ENCODE results near the gene TMED9. TPM values are rescaled to one million over a fixed set of nuclear protein-coding genes. Genes with fewer than 3 reads are reported as not detected.

Gene TMED9
- total and polyA plus RNA-seq, 8 donors = 99.1 to 167 (median 112) TPM

DNA sequence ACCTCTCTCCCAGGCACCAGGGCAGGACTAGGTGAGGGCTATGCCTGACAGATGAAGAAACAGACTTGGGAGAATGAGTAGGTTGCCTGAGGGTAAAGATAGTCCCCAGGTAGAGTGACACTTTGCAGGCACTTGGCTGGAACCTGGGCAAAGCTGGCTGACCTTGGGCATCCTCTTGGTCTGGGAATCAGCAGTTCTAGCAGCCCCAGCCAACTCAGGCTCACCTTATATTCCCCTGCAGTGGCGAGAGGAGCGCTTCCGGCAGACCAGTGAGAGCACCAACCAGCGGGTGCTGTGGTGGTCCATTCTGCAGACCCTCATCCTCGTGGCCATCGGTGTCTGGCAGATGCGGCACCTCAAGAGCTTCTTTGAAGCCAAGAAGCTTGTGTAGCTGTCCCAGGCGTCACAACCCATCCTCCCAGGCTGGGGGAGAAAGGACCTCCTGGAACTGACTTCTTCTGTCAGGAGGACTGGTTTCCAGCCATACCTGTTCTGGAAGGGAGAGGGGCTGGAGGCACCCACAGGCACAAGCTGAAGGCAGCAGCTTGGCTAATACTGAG lies 3.1 kb downstream of the TMED9 start:
- intact Hi-C loops (cut with DNase I) = no loop called here
- WGBS, 2 donors = 91% methylated on average over 8 of the region's 8 CpGs
- DNase-seq = peak in 1 of 6 donors; percentile 26

DNA sequence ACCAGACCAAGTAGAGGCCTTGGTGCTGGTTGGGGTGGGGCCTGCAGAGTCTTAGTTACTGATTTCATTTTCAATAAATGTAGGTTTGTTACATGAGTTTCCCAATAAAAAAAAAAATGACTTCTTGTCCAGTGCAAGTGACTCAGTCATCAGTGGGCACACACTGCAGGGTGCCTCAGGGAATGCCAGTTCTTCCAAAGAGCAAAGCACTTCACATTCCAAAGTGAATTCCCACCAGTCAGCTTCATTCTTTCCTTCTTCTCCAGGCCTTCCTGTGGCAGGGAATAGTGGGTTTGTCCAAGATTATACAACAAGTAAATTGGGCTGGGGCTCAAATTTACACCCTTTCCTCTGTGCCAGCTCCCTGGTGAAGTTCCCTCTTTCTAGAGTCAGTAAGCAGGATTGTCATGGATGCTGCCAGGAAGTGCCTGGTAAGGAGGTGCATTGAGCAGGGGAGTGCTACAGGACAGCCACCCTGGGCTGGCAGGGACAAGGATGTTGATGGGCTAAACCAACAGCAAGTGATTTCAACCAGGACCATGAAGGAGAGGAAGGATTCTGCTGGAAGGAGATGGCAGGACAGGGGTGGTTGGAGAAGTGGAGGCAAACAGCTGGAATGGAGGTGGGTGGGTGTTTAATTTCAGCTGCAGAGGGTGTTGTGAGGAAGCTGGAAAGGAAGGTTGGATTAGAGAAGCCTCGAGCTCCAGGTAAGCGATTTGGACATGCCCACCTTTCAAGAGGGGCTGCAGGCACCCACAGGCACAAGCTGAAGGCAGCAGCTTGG lies 4.2 kb downstream of the TMED9 start:
- Histone ChIP-seq H3K4me3 (no peak overlapping the region), H3K27me3 (no peaks in the 10 kb centered on the region), H3K4me1 (peaks cover 0 to 26% (median 6%) of the 10 kb centered on the region in 3 donors), H3K9me3 (no peaks in the 10 kb centered on the region), H3K27ac (no peak overlapping the region), H3K36me3 (peaks cover 0 to 33% (median 22%) of the 10 kb centered on the region in 3 donors)
- FAIRE-seq (no peak), ATAC-seq (no peak), DNase-seq (no peak)
- intact Hi-C loops (cut with DNase I) = no loop called here
- 94 to 95% methylated on average over 2 of the region's 2 CpGs for WGBS, 2 donors
- TF ChIP-seq, protein P1, sequence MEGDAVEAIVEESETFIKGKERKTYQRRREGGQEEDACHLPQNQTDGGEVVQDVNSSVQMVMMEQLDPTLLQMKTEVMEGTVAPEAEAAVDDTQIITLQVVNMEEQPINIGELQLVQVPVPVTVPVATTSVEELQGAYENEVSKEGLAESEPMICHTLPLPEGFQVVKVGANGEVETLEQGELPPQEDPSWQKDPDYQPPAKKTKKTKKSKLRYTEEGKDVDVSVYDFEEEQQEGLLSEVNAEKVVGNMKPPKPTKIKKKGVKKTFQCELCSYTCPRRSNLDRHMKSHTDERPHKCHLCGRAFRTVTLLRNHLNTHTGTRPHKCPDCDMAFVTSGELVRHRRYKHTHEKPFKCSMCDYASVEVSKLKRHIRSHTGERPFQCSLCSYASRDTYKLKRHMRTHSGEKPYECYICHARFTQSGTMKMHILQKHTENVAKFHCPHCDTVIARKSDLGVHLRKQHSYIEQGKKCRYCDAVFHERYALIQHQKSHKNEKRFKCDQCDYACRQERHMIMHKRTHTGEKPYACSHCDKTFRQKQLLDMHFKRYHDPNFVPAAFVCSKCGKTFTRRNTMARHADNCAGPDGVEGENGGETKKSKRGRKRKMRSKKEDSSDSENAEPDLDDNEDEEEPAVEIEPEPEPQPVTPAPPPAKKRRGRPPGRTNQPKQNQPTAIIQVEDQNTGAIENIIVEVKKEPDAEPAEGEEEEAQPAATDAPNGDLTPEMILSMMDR (IDR thresholded peaks at IDR 0.05) = no peak

More for the DNA sequence above, 3.1 kb downstream of the TMED9 start:
- TF ChIP-seq, protein P1 (IDR thresholded peaks at IDR 0.05) = no peak
- FAIRE-seq (no peak), ATAC-seq (no peak)
- Histone ChIP-seq H3K36me3 (peaks cover 0 to 33% (median 22%) of the 10 kb centered on the region in 3 donors), H3K27ac (no peak overlapping the region), H3K9me3 (no peaks in the 10 kb centered on the region), H3K4me1 (peaks cover 0 to 21% (median 6%) of the 10 kb centered on the region in 3 donors), H3K4me3 (no peak overlapping the region), H3K27me3 (no peaks in the 10 kb centered on the region)

DNA sequence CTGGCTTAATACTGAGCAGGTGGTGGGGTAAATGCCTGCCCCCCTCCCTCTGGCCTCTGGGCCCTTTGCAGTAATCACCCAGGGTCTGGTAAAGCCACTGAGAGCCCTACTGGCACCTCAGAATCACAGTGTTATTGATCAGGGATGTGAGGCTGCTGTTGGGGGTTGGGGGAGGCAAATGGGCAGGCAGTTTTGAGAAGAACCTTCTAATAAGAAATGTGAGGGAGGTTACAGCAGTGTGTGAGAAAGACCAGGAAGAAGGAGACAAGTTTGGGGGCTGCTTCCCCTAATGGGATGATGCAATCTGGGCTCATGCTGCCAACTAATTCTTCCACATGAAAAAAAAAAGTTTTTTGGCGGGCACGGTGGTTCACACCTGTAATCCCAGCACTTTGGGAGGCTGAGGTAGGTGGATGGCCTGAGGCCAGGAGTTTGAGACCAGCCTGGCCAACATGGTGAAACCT lies 4.8 kb downstream of the TMED9 start:
- Histone ChIP-seq H3K9me3 (no peaks in the 10 kb centered on the region), H3K4me3 (no peak overlapping the region), H3K27ac (no peak overlapping the region), H3K36me3 (peaks cover 0 to 33% (median 22%) of the 10 kb centered on the region in 3 donors), H3K4me1 (peaks cover 0 to 31% (median 6%) of the 10 kb centered on the region in 3 donors), H3K27me3 (no peaks in the 10 kb centered on the region)
- intact Hi-C loops (cut with DNase I) = no loop called here
- peak in 1 of 6 donors; percentile 27 for DNase-seq
- no peak for ATAC-seq
- TF ChIP-seq, protein P1 (IDR thresholded peaks at IDR 0.05) = no peak
- no peak for FAIRE-seq
- 83% methylated on average over 2 of the region's 2 CpGs for WGBS, 2 donors

DNA sequence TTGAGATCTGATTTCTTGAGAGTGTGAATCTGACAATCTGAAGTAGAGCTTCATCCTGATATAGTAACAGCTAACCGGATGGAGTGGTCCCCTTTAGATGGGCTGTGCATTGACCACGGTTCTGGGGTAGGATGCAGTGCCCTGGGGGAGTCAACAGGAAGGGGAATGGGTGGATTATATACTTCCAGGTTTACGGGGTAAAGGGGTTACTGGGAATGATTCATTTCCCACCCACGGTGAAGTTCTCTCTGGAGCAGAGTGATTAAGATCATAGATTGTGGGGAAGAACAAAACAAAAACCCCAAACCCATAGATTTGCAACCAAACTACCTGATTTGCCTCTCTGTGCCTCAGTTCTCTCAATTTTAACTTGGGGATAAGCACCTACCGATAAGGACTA lies 6.5 kb downstream of the TMED9 start:
- H3K9me3 ChIP-seq = no peaks in the 10 kb centered on the region
- TF ChIP-seq, protein P1 (IDR thresholded peaks at IDR 0.05) = no peak
- ATAC-seq = no peak

More for the DNA sequence above, 6.5 kb downstream of the TMED9 start:
- H3K27ac ChIP-seq = no peak overlapping the region
- peaks cover 0 to 31% (median 22%) of the 10 kb centered on the region in 3 donors for H3K36me3 ChIP-seq
- DNase-seq (no peak), FAIRE-seq (no peak)
- 14 to 27% methylated on average over 5 of the region's 5 CpGs for WGBS, 2 donors
- H3K27me3 ChIP-seq = no peaks in the 10 kb centered on the region
- intact Hi-C loops (cut with DNase I) = no loop called here
- H3K4me1 ChIP-seq = peaks cover 0 to 24% (median 2%) of the 10 kb centered on the region in 3 donors
- no peak overlapping the region for H3K4me3 ChIP-seq
